ENCODE results near the gene CLDN11. TPM values are rescaled to one million over a fixed set of nuclear protein-coding genes. Genes with fewer than 3 reads are reported as not detected.

CLDN11 gene
- polyA plus RNA-seq, 1 donor from 2014 or later = 0.98 TPM

- H3K79me2 ChIP-seq (replicated peaks; ENCODE audit: insufficient read depth, low read length) = no peaks in the 10 kb centered on the region
- H3F3A ChIP-seq (ENCODE audit: insufficient read depth, low read length, poor library complexity, severe bottlenecking) = no peaks in the 10 kb centered on the region
- H3K9me3 ChIP-seq (ENCODE audit: low read length) = no peaks in the 10 kb centered on the region
- no peak overlapping the region for H3K27ac ChIP-seq (ENCODE audit: low read length)
- H3K27me3 ChIP-seq (ENCODE audit: insufficient read depth, low read depth, low read length) = no peaks in the 10 kb centered on the region
- H3K4me2 ChIP-seq (ENCODE audit: low read length) = no peak overlapping the region
- H2AFZ ChIP-seq (ENCODE audit: low read depth, low read length) = no peak overlapping the region
- H3K9ac ChIP-seq (ENCODE audit: low read length) = no peak overlapping the region
- H4K20me1 ChIP-seq (ENCODE audit: insufficient read depth) = no peaks in the 10 kb centered on the region
- no peak for TF ChIP-seq TAF1 (IDR thresholded peaks at IDR 0.05; ENCODE audit: low read depth)
- no peak for TF ChIP-seq MXI1 (conservative IDR thresholded peaks at IDR 0.05; ENCODE audit: poor library complexity, severe bottlenecking)
- TF ChIP-seq EZH2 (IDR thresholded peaks at IDR 0.05; ENCODE audit: borderline replicate concordance, insufficient read depth, low read length, poor library complexity, severe bottlenecking) = no peak
- no peak for TF ChIP-seq REST (IDR thresholded peaks at IDR 0.05; ENCODE audit: borderline replicate concordance)
- TF ChIP-seq EP300 (conservative IDR thresholded peaks at IDR 0.05; ENCODE audit: poor library complexity, severe bottlenecking) = no peak
- TF ChIP-seq, protein P1, sequence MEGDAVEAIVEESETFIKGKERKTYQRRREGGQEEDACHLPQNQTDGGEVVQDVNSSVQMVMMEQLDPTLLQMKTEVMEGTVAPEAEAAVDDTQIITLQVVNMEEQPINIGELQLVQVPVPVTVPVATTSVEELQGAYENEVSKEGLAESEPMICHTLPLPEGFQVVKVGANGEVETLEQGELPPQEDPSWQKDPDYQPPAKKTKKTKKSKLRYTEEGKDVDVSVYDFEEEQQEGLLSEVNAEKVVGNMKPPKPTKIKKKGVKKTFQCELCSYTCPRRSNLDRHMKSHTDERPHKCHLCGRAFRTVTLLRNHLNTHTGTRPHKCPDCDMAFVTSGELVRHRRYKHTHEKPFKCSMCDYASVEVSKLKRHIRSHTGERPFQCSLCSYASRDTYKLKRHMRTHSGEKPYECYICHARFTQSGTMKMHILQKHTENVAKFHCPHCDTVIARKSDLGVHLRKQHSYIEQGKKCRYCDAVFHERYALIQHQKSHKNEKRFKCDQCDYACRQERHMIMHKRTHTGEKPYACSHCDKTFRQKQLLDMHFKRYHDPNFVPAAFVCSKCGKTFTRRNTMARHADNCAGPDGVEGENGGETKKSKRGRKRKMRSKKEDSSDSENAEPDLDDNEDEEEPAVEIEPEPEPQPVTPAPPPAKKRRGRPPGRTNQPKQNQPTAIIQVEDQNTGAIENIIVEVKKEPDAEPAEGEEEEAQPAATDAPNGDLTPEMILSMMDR (IDR thresholded peaks at IDR 0.05; ENCODE audit: poor library complexity, severe bottlenecking) = no peak
- no peak for TF ChIP-seq SMC3 (conservative IDR thresholded peaks at IDR 0.05; ENCODE audit: poor library complexity)
- TF ChIP-seq RAD21 (conservative IDR thresholded peaks at IDR 0.05) = no peak
- TF ChIP-seq POLR2AphosphoS5 (IDR thresholded peaks at IDR 0.05) = no peak
- H3K4me3 ChIP-seq (ENCODE audit: low read length) = no peak overlapping the region
- H3K36me3 ChIP-seq (ENCODE audit: insufficient read depth, low read length) = no peaks in the 10 kb centered on the region
- no peaks in the 10 kb centered on the region for H3K9me2 ChIP-seq (ENCODE audit: insufficient read depth, low read length)
Observed at GRCh38 chr3:170431054-170431453, 12.4 kb downstream of the CLDN11 start.

- no peak overlapping the region for H3K9ac ChIP-seq (ENCODE audit: low read length)
- no peak overlapping the region for H2AFZ ChIP-seq (ENCODE audit: low read depth, low read length)
- H3K9me3 ChIP-seq (ENCODE audit: low read length) = no peaks in the 10 kb centered on the region
- H3K36me3 ChIP-seq (ENCODE audit: insufficient read depth, low read length) = no peaks in the 10 kb centered on the region
- H3K4me3 ChIP-seq (ENCODE audit: low read length) = no peak overlapping the region
- H3K79me2 ChIP-seq (replicated peaks; ENCODE audit: insufficient read depth, low read length) = no peaks in the 10 kb centered on the region
- H3K27me3 ChIP-seq (ENCODE audit: insufficient read depth, low read depth, low read length) = no peaks in the 10 kb centered on the region
- H3F3A ChIP-seq (ENCODE audit: insufficient read depth, low read length, poor library complexity, severe bottlenecking) = no peaks in the 10 kb centered on the region
- H3K4me2 ChIP-seq (ENCODE audit: low read length) = no peak overlapping the region
- H4K20me1 ChIP-seq (ENCODE audit: insufficient read depth) = no peaks in the 10 kb centered on the region
- no peaks in the 10 kb centered on the region for H3K9me2 ChIP-seq (ENCODE audit: insufficient read depth, low read length)
- TF ChIP-seq MXI1 (conservative IDR thresholded peaks at IDR 0.05; ENCODE audit: poor library complexity, severe bottlenecking) (no peak), RAD21 (conservative IDR thresholded peaks at IDR 0.05) (no peak), TAF1 (IDR thresholded peaks at IDR 0.05; ENCODE audit: low read depth) (no peak)
- no peak overlapping the region for H3K27ac ChIP-seq (ENCODE audit: low read length)
Observed at GRCh38 chr3:170432416-170432815, 13.7 kb downstream of the CLDN11 start.

GRCh38 chr3:170436697-170437096, 18.0 kb downstream of the CLDN11 start:
- Histone ChIP-seq H3K4me3 (ENCODE audit: low read length) (no peak overlapping the region), H3K27me3 (ENCODE audit: insufficient read depth, low read depth, low read length) (no peaks in the 10 kb centered on the region), H3F3A (ENCODE audit: insufficient read depth, low read length, poor library complexity, severe bottlenecking) (no peaks in the 10 kb centered on the region), H2AFZ (ENCODE audit: low read depth, low read length) (no peak overlapping the region), H3K9ac (ENCODE audit: low read length) (no peak overlapping the region), H4K20me1 (ENCODE audit: insufficient read depth) (no peaks in the 10 kb centered on the region), H3K9me2 (ENCODE audit: insufficient read depth, low read length) (no peaks in the 10 kb centered on the region), H3K79me2 (replicated peaks; ENCODE audit: insufficient read depth, low read length) (no peaks in the 10 kb centered on the region), H3K9me3 (ENCODE audit: low read length) (no peaks in the 10 kb centered on the region), H3K4me2 (ENCODE audit: low read length) (no peak overlapping the region), H3K36me3 (ENCODE audit: insufficient read depth, low read length) (no peaks in the 10 kb centered on the region), H3K27ac (ENCODE audit: low read length) (no peak overlapping the region)
- TF ChIP-seq MXI1 (conservative IDR thresholded peaks at IDR 0.05; ENCODE audit: poor library complexity, severe bottlenecking) (no peak), RAD21 (conservative IDR thresholded peaks at IDR 0.05) (no peak), EZH2 (IDR thresholded peaks at IDR 0.05; ENCODE audit: borderline replicate concordance, insufficient read depth, low read length, poor library complexity, severe bottlenecking) (no peak), TAF1 (IDR thresholded peaks at IDR 0.05; ENCODE audit: low read depth) (no peak), POLR2AphosphoS5 (IDR thresholded peaks at IDR 0.05) (no peak), SMC3 (conservative IDR thresholded peaks at IDR 0.05; ENCODE audit: poor library complexity) (no peak), REST (IDR thresholded peaks at IDR 0.05; ENCODE audit: borderline replicate concordance) (no peak)
- TF ChIP-seq, protein P1 (IDR thresholded peaks at IDR 0.05; ENCODE audit: poor library complexity, severe bottlenecking) = no peak
